ENCODE results near the gene ENPP1. TPM values are rescaled to one million over a fixed set of nuclear protein-coding genes. Genes with fewer than 3 reads are reported as not detected.

The ENPP1 gene
- total and polyA plus RNA-seq, 2 donors (not counting 1 experiment from before 2014, with no cell fraction given), result 0.13 to 0.42 TPM

DNA sequence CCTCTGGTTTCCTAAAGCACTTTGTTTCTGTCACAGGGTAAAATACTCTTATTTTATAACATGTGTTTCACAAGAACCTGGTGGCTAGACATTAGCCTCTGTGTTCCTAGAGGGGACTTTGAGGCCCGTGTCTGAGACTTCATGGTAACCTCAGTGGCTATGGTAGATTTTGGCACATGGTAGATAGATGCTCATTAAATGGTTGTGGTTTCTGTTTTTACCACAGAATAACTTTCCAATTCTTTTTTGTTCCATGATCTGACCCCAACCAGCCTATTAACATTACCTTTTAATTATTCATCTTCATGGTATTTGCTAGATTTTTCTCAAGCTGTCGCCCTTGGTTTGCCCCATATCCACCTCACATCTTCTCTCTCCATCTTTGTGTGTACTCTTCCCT is 109.0 kb downstream of the ENPP1 start:
- WGBS (ENCODE audit: insufficient coverage), result 67% methylated on average over 2 of the region's 2 CpGs

DNA sequence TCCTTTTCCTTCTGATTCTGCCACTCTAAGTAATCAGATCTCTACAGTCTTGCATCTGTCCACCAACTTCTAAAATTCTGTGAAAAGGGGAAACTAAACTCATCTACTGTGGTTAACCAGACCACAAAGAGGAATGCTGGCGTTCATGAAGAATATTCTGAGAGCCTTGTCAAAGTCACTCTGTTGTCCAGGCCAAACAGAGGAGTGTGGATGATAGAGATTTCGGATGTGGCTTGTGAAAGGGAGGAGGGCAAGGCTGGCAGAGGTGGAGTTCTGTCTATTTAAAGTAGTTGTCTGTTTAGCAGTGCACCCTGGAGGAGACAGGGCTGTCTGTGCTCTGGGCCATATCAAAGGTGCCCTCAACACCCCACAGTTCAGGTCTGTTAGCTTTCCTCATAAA is 109.5 kb downstream of the ENPP1 start:
- Mint-ChIP-seq H3K4me1 (peaks cover 21% of the 10 kb centered on the region), H3K27me3 (peaks cover 28% of the 10 kb centered on the region), H3K4me3 (no peak overlapping the region), H3K9me3 (ENCODE audit: insufficient read depth) (peaks cover 2% of the 10 kb centered on the region), H3K27ac (no peak overlapping the region)
- TF ChIP-seq EZH2 (IDR thresholded peaks at IDR 0.05; ENCODE audit: borderline replicate concordance, insufficient read depth, low read depth, low read length, poor library complexity, severe bottlenecking), result no peak
- TF ChIP-seq, protein P1, sequence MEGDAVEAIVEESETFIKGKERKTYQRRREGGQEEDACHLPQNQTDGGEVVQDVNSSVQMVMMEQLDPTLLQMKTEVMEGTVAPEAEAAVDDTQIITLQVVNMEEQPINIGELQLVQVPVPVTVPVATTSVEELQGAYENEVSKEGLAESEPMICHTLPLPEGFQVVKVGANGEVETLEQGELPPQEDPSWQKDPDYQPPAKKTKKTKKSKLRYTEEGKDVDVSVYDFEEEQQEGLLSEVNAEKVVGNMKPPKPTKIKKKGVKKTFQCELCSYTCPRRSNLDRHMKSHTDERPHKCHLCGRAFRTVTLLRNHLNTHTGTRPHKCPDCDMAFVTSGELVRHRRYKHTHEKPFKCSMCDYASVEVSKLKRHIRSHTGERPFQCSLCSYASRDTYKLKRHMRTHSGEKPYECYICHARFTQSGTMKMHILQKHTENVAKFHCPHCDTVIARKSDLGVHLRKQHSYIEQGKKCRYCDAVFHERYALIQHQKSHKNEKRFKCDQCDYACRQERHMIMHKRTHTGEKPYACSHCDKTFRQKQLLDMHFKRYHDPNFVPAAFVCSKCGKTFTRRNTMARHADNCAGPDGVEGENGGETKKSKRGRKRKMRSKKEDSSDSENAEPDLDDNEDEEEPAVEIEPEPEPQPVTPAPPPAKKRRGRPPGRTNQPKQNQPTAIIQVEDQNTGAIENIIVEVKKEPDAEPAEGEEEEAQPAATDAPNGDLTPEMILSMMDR (IDR thresholded peaks at IDR 0.05), result no peak
- intact Hi-C loops (cut with micrococcal nuclease), result loop anchor here (5.0 to 10.0 kb wide), 2 partner anchors 565 to 897 kb away; partner anchors contain the start of gene RPS12
- ATAC-seq (ENCODE audit: low read depth) (no peak), DNase-seq (peak; percentile 40)
- Histone ChIP-seq H3K4me2 (replicated peaks; ENCODE audit: low read depth, low read length, poor library complexity, severe bottlenecking) (peak overlapping the region; percentile 46), H3K9me3 (ENCODE audit: control extremely low read depth in 1 of 3, control insufficient read depth in 2 of 3, insufficient read depth in 1 of 3, low read length in 2 of 3) (peaks cover 1 to 6% (median 3%) of the 10 kb centered on the region in 3 donors), H3K36me3 (replicated peaks in 1 of 2; ENCODE audit: control extremely low read depth in 1 of 2, control insufficient read depth in 1 of 2, extremely low read depth in 1 of 2, insufficient read depth in 2 of 2, low read length in 1 of 2) (no peaks in the 10 kb centered on the region), H3K79me2 (ENCODE audit: control insufficient read depth, insufficient read depth, low read length) (no peaks in the 10 kb centered on the region), H2AFZ (ENCODE audit: insufficient read depth, low read depth, low read length, poor library complexity, severe bottlenecking) (no peak overlapping the region), H3K4me1 (ENCODE audit: control insufficient read depth in 2 of 2, insufficient read depth in 2 of 2, low read length in 2 of 2) (peaks cover 17 to 20% of the 10 kb centered on the region in 2 donors), H3K9ac (ENCODE audit: low read length) (no peak overlapping the region), H3K27me3 (replicated peaks in 1 of 4; ENCODE audit: control extremely low read depth in 1 of 4, control insufficient read depth in 3 of 4, insufficient read depth in 4 of 4, low read length in 3 of 4) (peaks cover 0 to 27% (median 10%) of the 10 kb centered on the region in 4 experiments), H3K27ac (ENCODE audit: low read length in 2 of 2) (no peak overlapping the region), H3K4me3 (ENCODE audit: control extremely low read depth in 1 of 5, extremely low read depth in 1 of 5, insufficient read depth in 1 of 5, low read depth in 2 of 5, low read length in 4 of 5) (no peak overlapping the region), H4K20me1 (ENCODE audit: control insufficient read depth, insufficient read depth, low read length, poor library complexity, severe bottlenecking) (no peaks in the 10 kb centered on the region)
- CTCF ChIA-PET, result interaction anchor here (0.7 to 2.0 kb wide), 7 partner anchors 8 to 363 kb away, joined by 3 to 18 read pairs (median 5); no protein-coding TSS in a partner anchor
- WGBS (ENCODE audit: insufficient coverage), result 0% methylated on average over 2 of the region's 2 CpGs
- POLR2A ChIA-PET, result no interaction called here

More for the DNA sequence above, 109.0 kb downstream of the ENPP1 start:
- Mint-ChIP-seq H3K27me3 (peaks cover 29% of the 10 kb centered on the region), H3K27ac (no peak overlapping the region), H3K4me1 (peaks cover 21% of the 10 kb centered on the region), H3K9me3 (ENCODE audit: insufficient read depth) (no peaks in the 10 kb centered on the region), H3K4me3 (no peak overlapping the region)
- peak overlapping the region; percentile 46 for H3K4me2 ChIP-seq (replicated peaks; ENCODE audit: low read depth, low read length, poor library complexity, severe bottlenecking)
- no peak overlapping the region for H2AFZ ChIP-seq (ENCODE audit: insufficient read depth, low read depth, low read length, poor library complexity, severe bottlenecking)
- peaks cover 17 to 20% of the 10 kb centered on the region in 2 donors for H3K4me1 ChIP-seq (ENCODE audit: control insufficient read depth in 2 of 2, insufficient read depth in 2 of 2, low read length in 2 of 2)
- DNase-seq (no peak), ATAC-seq (ENCODE audit: low read depth) (no peak)
- peaks cover 0 to 27% (median 10%) of the 10 kb centered on the region in 4 experiments for H3K27me3 ChIP-seq (replicated peaks in 1 of 4; ENCODE audit: control extremely low read depth in 1 of 4, control insufficient read depth in 3 of 4, insufficient read depth in 4 of 4, low read length in 3 of 4)
- H3K36me3 ChIP-seq (replicated peaks in 1 of 2; ENCODE audit: control extremely low read depth in 1 of 2, control insufficient read depth in 1 of 2, extremely low read depth in 1 of 2, insufficient read depth in 2 of 2, low read length in 1 of 2), result no peaks in the 10 kb centered on the region
- no peaks in the 10 kb centered on the region for H3K79me2 ChIP-seq (ENCODE audit: control insufficient read depth, insufficient read depth, low read length)
- H4K20me1 ChIP-seq (ENCODE audit: control insufficient read depth, insufficient read depth, low read length, poor library complexity, severe bottlenecking), result no peaks in the 10 kb centered on the region
- no peak overlapping the region for H3K27ac ChIP-seq (ENCODE audit: low read length in 2 of 2)
- TF ChIP-seq, protein P1 (IDR thresholded peaks at IDR 0.05), result no peak
- no peak for TF ChIP-seq EZH2 (IDR thresholded peaks at IDR 0.05; ENCODE audit: borderline replicate concordance, insufficient read depth, low read depth, low read length, poor library complexity, severe bottlenecking)
- ChIA-PET POLR2A (no interaction called here), CTCF (interaction anchor here (1.2 to 3.1 kb wide), 6 partner anchors 9 to 363 kb away, joined by 3 to 42 read pairs (median 5); no protein-coding TSS in a partner anchor)
- H3K4me3 ChIP-seq (ENCODE audit: control extremely low read depth in 1 of 5, extremely low read depth in 1 of 5, insufficient read depth in 1 of 5, low read depth in 2 of 5, low read length in 4 of 5), result no peak overlapping the region
- no peak overlapping the region for H3K9ac ChIP-seq (ENCODE audit: low read length)
- H3K9me3 ChIP-seq (ENCODE audit: control extremely low read depth in 1 of 3, control insufficient read depth in 2 of 3, insufficient read depth in 1 of 3, low read length in 2 of 3), result peaks cover 0 to 6% (median 0%) of the 10 kb centered on the region in 3 donors
- intact Hi-C loops (cut with micrococcal nuclease), result loop anchor here (5.0 to 10.0 kb wide), 2 partner anchors 565 to 898 kb away; partner anchors contain the start of gene RPS12
